ENCODE measurements around the gene ELOF1.
"Not testable (repeated sequence)": the region's sequence is repeated elsewhere in the genome, so short reads cannot be mapped to it uniquely, and the experiment has no call there.

ELOF1 gene

GRCh38 chr19:11558881-11559828 is at the start of gene ELOF1:
Gene ELOF1, minus strand, starts transcription at chr19:11559230. Its CDS starts 4,883 bp downstream, at chr19:11554347.
- H3K36me3 ChIP-seq (ENCODE audit: control insufficient read depth, low read length): peaks cover 21% of the 10 kb centered on the region
- peak; percentile 27 for TF ChIP-seq CTCF (IDR thresholded peaks at IDR 0.05; ENCODE audit: low read depth, low read length, poor library complexity, severe bottlenecking)
- no peak for TF ChIP-seq EZH2phosphoT487 (IDR thresholded peaks at IDR 0.05; ENCODE audit: borderline replicate concordance, low read length)
- H3K27ac ChIP-seq (ENCODE audit: low read depth, low read length): peak within 1 kb of the TSS; percentile 63
- peaks cover 7% of the 10 kb centered on the region for H4K20me1 ChIP-seq (ENCODE audit: control insufficient read depth, insufficient read depth, low read depth, low read length)
- H3F3A ChIP-seq (ENCODE audit: control insufficient read depth, insufficient read depth): peaks cover 9% of the 10 kb centered on the region
- peak within 1 kb of the TSS; percentile 87 for H3K4me3 ChIP-seq (ENCODE audit: low read length)
- peak within 1 kb of the TSS; percentile 87 for H3K4me2 ChIP-seq (ENCODE audit: low read length)
- H3K27me3 ChIP-seq (ENCODE audit: control insufficient read depth, low read length): no peaks in the 10 kb centered on the region
- H3K9me2 ChIP-seq (replicated peaks; ENCODE audit: control insufficient read depth, low read length): no peaks in the 10 kb centered on the region
- no peaks in the 10 kb centered on the region for H3K9me3 ChIP-seq (ENCODE audit: control insufficient read depth, insufficient read depth, low read length)
- H3K79me2 ChIP-seq (ENCODE audit: control insufficient read depth, low read length): peaks cover 69% of the 10 kb centered on the region
- H3K4me1 ChIP-seq (ENCODE audit: control insufficient read depth, low read length): peaks cover 55% of the 10 kb centered on the region

GRCh38 chr19:11606484-11606883 is 47.5 kb upstream of the ELOF1 start:
- TF ChIP-seq EZH2phosphoT487 (IDR thresholded peaks at IDR 0.05; ENCODE audit: borderline replicate concordance, low read length) (no peak), CTCF (IDR thresholded peaks at IDR 0.05; ENCODE audit: low read depth, low read length, poor library complexity, severe bottlenecking) (no peak)
- no peak overlapping the region for H3K4me2 ChIP-seq (ENCODE audit: low read length)
- no peaks in the 10 kb centered on the region for H3K27me3 ChIP-seq (ENCODE audit: control insufficient read depth, low read length)
- H3K9me2 ChIP-seq (replicated peaks; ENCODE audit: control insufficient read depth, low read length): no peaks in the 10 kb centered on the region
- H3K9me3 ChIP-seq (ENCODE audit: control insufficient read depth, insufficient read depth, low read length): peaks cover 23% of the 10 kb centered on the region
- H3K4me1 ChIP-seq (ENCODE audit: control insufficient read depth, low read length): no peaks in the 10 kb centered on the region
- H3F3A ChIP-seq (ENCODE audit: control insufficient read depth, insufficient read depth): no peaks in the 10 kb centered on the region
- H3K79me2 ChIP-seq (ENCODE audit: control insufficient read depth, low read length): peaks cover 25% of the 10 kb centered on the region
- H3K4me3 ChIP-seq (ENCODE audit: low read length): no peak overlapping the region
- no peak overlapping the region for H3K27ac ChIP-seq (ENCODE audit: low read depth, low read length)
- no peaks in the 10 kb centered on the region for H4K20me1 ChIP-seq (ENCODE audit: control insufficient read depth, insufficient read depth, low read depth, low read length)
- H3K36me3 ChIP-seq (ENCODE audit: control insufficient read depth, low read length): peaks cover 42% of the 10 kb centered on the region

GRCh38 chr19:11599704-11600103 is 40.7 kb upstream of the ELOF1 start:
- H3K27me3 ChIP-seq (ENCODE audit: control insufficient read depth, low read length); H3F3A ChIP-seq (ENCODE audit: control insufficient read depth, insufficient read depth); H3K9me2 ChIP-seq (replicated peaks; ENCODE audit: control insufficient read depth, low read length); H3K9me3 ChIP-seq (ENCODE audit: control insufficient read depth, insufficient read depth, low read length); H4K20me1 ChIP-seq (ENCODE audit: control insufficient read depth, insufficient read depth, low read depth, low read length): not testable (repeated sequence)
- peaks cover 40% of the 10 kb centered on the region for H3K4me1 ChIP-seq (ENCODE audit: control insufficient read depth, low read length)
- H3K36me3 ChIP-seq (ENCODE audit: control insufficient read depth, low read length): peaks cover 38% of the 10 kb centered on the region
- H3K4me2 ChIP-seq (ENCODE audit: low read length): peak overlapping the region; percentile 94
- peak overlapping the region; percentile 37; the same call in 1 of the 2 replicates for H3K4me3 ChIP-seq (ENCODE audit: low read length)
- peaks cover 61% of the 10 kb centered on the region for H3K79me2 ChIP-seq (ENCODE audit: control insufficient read depth, low read length)
- peak overlapping the region; percentile 7; the same call in 1 of the 2 replicates for H3K27ac ChIP-seq (ENCODE audit: low read depth, low read length)

GRCh38 chr19:11598746-11599145 is 39.7 kb upstream of the ELOF1 start:
- H3F3A ChIP-seq (ENCODE audit: control insufficient read depth, insufficient read depth): no peaks in the 10 kb centered on the region
- peak overlapping the region; percentile 94 for H3K4me2 ChIP-seq (ENCODE audit: low read length)
- H3K36me3 ChIP-seq (ENCODE audit: control insufficient read depth, low read length): peaks cover 29% of the 10 kb centered on the region
- H3K79me2 ChIP-seq (ENCODE audit: control insufficient read depth, low read length): peaks cover 54% of the 10 kb centered on the region
- H3K27ac ChIP-seq (ENCODE audit: low read depth, low read length): no peak overlapping the region; the same call in 1 of the 2 replicates
- H3K4me3 ChIP-seq (ENCODE audit: low read length): peak overlapping the region; percentile 87
- TF ChIP-seq EZH2phosphoT487 (IDR thresholded peaks at IDR 0.05; ENCODE audit: borderline replicate concordance, low read length) (no peak), CTCF (IDR thresholded peaks at IDR 0.05; ENCODE audit: low read depth, low read length, poor library complexity, severe bottlenecking) (no peak)
- no peaks in the 10 kb centered on the region for H3K9me2 ChIP-seq (replicated peaks; ENCODE audit: control insufficient read depth, low read length)
- H3K27me3 ChIP-seq (ENCODE audit: control insufficient read depth, low read length): no peaks in the 10 kb centered on the region
- no peaks in the 10 kb centered on the region for H3K9me3 ChIP-seq (ENCODE audit: control insufficient read depth, insufficient read depth, low read length)
- H3K4me1 ChIP-seq (ENCODE audit: control insufficient read depth, low read length): peaks cover 40% of the 10 kb centered on the region
- no peaks in the 10 kb centered on the region for H4K20me1 ChIP-seq (ENCODE audit: control insufficient read depth, insufficient read depth, low read depth, low read length)
